NCI-H510A treated with DMSO at 0.1 percent for 48 hours (cell line): Measurements from ENCODE around the gene SLC46A1.
"Not testable (repeated sequence)": the region's sequence is repeated elsewhere in the genome, so short reads cannot be mapped to it uniquely, and the experiment has no call there.

Experiments
- DNase-seq: peaks from one replicate; lab custom pipeline; 2025; lab: John Stamatoyannopoulos, UW

SLC46A1 gene

DNA sequence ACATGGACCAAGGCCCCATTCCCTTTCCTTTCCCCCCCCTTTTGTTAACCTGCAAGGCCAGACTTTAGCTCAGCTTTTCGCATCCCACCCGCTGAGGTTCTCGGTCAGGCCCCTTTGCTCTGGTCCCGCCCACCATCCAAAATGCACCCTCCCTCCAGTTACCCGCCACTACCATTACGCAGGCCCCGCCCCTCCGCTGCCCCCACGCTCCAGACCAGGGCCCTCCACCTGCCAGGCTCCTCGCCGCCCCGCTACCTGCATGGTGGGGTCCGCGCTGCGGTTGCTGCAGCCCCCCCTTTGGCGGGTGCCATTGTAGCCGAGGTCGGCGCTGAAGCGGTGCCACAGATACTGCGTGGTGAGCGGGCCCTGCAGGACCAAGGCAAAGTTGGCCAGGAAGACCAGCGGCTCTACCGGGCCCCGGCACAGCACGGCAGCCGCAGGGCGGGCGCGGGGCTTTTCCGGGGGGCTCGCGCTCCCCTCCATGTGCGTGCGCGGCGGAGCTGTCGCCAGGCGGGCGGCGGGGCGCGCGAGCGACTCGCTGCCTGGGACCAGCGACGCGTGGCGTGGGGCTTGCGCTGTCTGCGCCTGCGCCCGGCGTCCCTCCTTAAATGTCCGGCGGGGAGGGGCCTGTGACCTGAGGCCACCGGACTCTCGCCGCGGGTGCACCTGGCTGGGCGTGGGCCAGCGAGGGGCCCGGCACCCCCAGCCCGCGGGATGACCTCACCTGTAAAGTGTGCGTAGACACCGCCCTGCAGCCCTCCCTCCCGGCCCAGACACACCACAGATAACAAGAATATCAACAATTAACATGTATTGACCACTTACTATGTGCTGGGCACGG is at the start of gene SLC46A1:
SLC46A1 (minus strand) TSS at position 581 of the 841 bp plus-strand sequence; CDS start at position 483, 98 bp downstream.
- DNase-seq: peak; percentile 62

DNA sequence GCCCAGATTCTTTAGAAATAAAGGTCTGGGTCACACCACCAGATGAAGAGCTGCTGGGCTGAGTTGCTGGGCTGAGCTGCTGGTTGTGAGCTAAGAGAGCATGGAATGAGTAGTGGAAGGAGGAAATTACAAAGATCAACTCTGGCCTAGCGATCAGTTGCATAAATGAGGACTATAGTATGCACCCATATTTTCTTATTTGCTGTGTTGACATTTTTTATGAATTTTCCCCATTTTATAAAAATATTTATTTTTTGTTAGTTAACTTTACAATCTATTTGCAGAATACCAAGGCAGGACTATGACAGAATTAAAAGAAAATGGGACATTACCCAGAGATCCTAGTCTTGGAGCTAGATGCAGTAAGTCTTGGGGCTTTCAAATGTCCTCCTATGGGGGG is 43.8 kb upstream of the SLC46A1 start:
- DNase-seq: no peak

DNA sequence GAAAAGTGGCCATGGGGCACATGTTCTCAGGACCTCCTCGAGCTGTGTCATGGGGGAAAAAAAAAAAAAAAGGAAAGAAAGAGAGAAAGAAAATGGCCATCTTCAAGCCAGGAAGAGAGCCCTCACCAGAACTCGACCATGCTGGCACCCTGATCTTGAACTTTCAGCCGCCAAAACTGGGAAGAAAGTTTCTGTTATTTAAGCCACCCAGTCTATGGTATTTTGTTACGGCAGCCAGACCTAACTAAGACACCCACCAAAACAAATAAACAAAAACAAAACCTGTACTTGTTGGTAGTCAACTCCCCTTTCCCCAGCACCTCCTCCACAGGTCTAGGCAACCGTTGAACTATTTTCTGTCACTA is 41.4 kb upstream of the SLC46A1 start:
- no peak for DNase-seq

DNA sequence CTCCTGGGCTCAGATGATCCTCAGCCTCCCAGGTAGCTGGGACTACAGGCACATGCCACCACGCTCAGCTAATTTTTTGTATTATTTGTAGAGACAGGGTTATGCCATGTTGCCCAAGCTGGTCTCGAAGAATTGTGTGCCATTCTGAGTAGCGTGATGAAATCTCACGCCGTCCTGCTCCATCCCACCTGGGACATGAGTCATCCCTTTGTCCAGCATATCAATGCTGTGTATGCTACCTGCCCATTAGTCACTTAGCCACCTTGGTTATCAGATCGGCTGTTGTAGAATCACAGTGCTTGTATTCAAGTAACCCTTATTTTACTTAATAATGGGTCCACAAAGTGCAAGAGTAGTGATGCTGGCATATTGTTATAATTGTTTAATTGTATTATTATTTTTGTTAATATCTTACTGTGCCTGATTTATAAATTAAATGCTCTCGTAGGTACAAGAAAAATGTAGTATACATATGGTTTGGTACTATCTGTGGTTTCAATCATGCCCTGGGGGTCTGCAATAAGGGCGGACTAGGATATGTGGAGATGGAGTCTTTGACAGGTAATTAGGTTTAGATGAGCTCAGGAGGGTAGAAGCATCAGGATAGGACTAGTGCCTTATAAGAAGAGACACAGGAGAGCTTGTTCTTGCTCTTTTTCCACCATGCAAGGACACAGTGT is 40.8 kb upstream of the SLC46A1 start:
- no peak for DNase-seq

DNA sequence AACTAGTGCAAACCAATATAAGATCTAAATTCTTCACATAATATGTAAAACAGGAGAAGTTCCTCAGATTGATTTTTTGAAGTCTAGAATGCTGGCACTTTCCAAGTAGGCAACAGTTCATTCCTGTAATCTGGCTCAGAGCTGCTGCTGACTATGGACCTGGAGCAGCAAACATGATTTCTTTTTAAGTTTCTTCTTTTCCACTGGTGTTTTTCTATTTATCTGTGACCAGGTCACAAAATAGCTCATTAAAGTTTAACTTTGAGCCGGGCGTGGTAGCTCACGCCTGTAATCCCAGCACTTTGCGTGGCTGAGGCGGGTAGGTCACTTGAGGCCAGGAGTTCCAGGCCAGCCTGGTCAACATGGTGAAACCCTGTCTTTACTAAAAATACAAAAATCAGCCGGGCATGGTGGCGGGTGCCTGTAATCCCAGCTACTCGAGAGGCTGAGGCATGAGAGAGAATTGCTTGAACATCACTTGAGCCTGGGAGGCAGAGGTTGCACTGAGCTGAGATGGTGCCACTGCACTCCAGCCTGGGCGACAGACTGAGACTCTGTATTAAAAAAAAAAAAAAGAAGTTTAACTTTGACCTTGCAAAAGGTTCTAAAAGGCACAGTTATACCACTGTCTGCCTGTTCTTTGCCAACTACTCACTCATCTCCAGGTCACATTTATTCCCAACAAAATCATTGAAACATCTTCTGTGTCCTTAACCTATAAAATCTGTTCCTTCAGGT is 38.1 kb upstream of the SLC46A1 start:
- DNase-seq: no peak

DNA sequence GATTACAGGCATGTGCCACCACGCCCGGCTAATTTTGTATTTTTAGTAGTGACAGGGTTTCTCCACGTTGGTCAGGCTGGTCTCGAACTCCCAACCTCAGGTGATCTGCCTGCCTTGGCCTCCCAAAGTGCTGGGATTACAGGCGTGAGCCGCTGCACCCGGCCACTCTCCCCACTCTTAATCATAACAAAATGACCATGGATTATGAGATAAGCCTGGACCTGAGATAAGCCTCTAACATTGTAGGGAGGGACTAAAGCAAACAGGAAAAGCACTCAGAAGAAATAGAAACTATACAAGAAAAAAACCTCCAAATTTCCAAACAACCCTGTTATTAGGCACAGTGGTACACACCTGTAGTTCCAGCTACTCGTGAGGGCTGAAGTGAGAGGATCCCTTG is 28.3 kb upstream of the SLC46A1 start:
- not testable (repeated sequence) for DNase-seq

DNA sequence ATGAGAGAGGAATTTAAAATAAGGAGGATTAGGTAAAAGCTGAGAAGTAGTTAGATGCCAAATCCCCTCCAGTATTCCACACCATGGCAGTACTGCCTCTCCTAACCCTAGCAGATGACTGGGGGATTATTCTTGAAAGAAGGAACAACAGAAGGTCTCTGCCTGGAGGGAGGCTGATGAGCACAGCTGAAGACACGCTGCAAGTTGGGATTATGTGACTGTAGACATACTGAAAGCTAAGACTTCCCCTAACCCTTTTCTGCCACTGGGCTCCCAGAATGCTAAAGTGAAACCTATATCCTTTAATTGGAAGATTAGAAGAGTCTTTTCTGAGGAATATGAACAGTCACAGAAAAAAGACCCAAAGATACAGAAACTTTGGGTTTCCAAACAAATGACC is 27.7 kb upstream of the SLC46A1 start:
- DNase-seq: no peak

DNA sequence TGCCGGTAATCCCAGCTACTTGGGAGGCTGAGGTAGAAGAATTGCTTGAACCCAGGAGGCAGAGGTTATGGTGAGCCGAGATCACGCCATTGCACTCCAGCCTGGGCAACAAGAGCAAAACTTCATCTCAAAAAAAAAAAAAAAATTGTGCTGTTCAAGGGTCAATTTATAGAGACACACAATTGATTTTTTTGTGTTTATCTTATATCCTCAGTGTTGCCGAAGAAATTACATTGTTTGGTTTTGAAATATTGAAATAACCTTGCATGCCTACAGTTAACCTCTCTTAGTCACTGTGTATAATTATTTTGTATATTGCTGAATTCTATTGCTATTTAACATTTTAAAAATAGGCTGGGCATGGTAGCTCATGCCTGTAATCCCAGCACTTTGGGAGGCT is 22.0 kb upstream of the SLC46A1 start:
- not testable (repeated sequence) for DNase-seq

DNA sequence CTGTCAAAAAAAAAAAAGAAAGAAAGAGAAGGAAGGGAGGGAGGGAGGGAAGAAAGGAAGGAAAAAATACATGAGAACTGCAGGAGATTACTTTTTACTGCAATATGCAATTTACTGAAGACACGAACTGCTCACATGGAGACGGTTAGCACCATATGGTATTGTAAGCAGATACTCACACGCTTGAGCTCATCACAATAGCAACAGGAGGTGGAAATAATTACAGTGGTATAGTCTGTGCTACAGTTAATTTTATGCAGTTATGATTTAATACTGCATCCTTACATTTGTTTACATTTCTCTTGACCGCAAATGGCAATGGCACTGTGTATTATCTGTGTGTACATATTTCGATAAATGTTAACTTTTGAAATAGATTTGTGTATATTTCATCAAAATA is 21.4 kb upstream of the SLC46A1 start:
- peak; percentile 3 for DNase-seq

DNA sequence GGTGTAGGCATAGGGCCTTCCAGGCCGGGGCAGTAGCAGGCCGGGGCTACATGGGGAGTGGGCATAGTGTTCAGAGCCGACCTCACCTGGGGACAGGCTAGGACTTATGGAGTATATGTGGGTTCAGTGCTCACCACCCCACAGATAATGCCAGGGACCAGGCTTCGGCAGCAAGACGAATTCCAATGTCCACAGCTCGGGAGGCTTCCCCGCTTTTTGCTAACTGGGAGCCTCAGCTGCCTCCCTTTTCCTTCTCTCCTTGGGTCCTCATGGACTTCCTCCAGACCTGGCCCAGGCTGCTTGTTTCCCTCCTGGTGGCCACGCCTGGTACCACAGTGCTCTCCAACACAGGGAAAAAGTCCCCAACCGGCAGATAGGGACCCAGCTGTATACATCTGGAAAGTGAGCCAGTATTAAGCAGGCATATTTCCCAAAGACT is 20.1 kb upstream of the SLC46A1 start:
- DNase-seq: no peak

DNA sequence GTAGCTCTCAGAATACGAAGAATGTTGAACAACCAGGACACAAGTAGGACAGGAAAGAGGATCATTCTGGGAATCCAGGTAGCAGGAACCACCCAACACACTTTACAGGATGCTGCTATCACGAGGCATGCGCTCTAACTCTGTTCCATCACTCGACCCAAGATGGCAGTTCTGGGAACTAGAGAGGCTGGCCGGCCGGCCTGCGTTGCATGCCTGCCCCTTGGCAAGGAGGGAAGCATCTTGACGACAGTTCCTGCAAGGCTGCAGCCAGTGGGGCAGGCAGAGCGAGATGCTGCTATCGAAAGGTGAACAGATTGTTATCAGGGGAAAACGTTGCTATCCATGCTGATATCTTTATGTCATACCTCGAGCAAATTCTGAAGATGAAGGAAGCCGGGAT is 19.2 kb upstream of the SLC46A1 start:
- DNase-seq: no peak

DNA sequence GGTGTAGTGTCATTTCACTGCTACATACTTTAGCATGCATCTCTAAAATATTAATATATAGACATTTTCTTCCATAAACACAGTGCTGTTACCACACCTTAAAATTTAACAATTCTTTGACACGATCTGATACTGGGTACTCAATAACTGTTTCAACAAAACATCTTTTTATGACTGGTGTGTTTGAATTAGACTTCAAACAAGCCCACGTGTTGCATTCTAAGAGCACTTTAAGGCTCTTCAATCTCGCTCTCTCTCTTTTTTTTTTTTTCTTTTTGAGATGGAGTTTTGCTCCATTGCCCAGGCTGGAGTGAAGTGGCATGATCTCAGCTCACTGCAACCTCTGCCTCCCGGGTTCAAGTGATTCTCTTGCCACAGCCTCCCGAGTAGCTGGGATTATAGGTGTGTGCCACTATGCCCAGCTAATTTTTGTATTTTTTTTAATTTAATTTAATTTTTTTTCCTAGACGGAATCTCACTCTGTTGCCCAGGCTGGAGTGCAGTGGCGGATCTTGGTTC is 15.8 kb upstream of the SLC46A1 start:
- DNase-seq: peak; percentile 80

DNA sequence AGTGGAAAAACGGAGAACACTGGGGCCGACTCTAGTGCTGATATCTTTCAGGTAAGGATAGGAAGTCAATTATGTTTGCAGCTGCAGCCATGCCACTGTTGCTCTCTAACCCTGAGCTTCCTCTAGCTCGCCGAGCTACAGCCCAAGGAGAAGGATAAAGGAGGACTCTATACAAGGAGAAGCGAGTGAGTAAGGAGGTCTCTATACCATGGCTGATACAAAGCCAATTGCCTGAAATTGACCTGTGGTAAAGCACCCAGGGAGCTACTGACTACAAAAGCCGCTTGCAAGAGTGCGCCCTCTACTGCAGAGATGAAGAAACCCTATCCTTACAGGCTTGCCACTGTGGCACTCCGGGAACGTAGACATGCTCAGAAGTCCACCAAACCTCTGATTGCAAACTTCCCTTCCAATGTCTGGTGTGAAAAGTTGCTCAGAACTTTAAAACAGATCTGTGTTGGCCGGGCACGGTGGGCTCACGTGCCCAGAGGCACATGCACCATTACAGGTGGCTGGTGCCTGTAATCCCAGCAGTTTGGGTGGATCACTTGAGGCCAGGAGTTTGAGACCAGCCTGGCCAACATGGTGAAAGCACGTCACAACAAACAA is 10.8 kb upstream of the SLC46A1 start:
- DNase-seq: peak; percentile 93

DNA sequence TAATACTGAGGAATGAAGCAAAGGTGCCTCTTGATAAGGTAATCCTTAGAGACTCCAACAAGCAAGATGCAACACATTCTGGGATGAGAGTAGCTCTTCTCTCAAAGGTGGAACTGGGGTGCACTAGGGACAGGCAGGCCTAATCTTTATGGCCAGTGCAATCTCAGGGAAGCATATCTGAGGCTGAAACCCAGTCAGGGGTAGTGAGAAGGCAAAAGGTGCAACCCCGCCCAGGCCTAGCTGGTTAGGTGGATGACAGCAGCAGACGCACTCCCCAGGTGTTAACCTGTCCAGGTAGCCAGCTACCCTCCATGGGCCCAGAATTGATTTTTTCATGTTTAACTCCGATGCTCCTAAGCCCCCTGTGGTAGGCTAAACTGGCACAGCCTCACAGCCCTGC is 9.9 kb upstream of the SLC46A1 start:
- no peak for DNase-seq

DNA sequence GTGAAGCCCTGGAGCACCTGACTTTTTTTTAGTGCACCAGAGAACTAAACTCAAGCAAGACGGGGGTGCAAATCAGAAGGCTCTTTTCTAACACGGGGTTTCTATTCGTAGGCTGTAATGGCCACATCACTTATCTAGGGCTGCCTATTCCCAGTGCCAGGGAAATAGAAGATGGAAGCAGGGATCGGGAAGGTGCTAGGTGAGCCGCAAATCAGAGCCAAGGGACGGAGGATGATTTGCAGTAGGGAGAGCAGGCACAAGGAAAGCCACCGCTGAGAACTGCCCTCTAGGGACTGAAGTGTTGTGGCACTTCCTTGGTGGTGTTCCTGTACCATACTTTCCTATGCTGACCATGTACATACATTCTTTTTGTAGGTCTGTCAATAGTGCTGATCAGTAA is 7.8 kb upstream of the SLC46A1 start:
- no peak for DNase-seq

DNA sequence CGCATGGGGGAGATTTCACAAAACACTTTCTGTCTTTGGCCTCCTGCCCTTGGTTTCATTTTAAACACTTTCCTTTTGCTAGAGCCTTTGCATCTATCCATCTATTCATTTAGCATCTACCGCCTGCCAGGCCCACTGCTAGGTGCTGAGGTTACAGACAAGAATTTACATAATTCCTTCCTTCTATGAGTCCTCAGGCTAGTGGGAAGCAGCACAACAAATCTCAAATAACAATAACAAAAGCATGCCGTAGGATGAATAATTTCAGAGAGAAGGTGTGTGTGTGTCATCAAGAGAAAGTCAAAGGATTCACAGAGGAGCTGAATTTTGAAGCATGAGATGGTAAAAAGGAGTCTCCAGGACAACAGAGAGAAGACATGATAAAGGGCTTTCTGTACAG is 6.1 kb upstream of the SLC46A1 start:
- no peak for DNase-seq

DNA sequence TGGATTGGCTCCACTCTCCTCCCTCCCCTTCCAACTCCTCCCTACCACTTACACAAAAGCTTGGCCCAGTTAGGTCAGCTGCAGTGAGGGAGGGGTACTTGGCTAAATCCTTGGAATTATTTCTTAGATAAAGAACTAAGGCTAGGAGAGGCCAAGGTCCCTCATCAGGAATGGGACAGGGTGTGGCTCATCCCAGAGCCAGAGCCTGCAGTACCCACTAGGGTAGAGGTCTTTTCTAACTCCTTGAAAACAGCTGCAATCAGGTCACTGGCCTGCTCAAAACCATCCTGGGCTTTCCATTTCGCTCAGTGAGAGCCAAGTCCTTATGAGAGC is 1.9 kb upstream of the SLC46A1 start:
- no peak for DNase-seq

DNA sequence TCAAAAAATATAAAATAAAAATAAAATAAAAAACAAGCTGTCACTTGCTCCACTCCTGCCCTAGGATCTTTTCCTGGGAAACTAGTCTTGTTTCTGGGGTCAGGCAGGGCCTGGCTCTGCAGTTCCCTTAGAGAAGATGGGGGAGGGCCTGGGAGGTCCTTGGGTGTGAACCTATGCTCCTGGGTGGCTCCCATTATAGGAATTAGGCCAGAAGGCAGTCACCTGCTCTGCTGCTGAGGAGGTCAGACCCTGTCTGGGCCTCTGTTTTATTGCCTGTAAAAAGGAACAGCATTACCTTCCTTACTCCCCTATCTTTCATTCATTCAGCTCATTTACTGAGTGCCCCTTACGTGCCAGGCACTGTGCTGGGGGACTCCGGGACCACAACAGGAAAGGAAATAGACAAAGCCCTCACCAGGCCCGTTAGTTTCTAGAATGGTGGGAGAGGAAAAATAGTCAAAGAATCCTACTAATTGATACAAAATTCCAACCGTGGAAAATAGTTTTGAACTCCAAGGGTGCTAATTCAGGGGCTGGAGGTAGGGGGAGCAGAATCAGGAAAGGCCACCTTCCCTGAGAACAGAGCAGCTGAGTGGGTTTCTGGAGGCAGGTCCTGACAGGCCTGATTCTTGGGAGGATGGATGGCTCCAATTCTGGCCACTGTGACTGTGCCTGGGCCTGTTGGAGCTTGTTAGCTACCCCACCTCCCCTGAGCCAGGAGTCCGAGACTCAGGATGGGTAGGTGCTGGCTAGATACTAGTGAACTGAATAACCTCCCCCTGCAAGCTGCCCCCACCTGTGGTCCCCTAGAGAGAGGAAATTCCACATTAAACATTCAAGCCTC is 1.3 kb upstream of the SLC46A1 start:
- peak; percentile 51 for DNase-seq

DNA sequence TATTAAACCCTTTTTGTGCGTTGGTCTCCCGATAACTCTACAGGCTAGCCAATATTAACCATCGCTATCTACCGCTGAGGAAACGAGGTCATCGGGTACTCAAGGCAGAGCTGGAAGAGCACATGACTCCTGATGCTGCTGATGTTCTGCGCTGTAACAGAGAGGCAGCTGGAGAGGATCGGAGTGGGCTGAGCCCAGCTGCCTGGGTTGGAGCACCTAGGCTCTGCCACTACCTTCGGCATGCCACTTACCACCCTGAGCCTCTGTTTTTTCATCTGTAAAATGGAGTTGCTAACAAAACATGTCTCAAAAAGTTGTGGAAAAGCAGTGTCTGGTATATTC is 432 bp upstream of the SLC46A1 start:
- DNase-seq: no peak

DNA sequence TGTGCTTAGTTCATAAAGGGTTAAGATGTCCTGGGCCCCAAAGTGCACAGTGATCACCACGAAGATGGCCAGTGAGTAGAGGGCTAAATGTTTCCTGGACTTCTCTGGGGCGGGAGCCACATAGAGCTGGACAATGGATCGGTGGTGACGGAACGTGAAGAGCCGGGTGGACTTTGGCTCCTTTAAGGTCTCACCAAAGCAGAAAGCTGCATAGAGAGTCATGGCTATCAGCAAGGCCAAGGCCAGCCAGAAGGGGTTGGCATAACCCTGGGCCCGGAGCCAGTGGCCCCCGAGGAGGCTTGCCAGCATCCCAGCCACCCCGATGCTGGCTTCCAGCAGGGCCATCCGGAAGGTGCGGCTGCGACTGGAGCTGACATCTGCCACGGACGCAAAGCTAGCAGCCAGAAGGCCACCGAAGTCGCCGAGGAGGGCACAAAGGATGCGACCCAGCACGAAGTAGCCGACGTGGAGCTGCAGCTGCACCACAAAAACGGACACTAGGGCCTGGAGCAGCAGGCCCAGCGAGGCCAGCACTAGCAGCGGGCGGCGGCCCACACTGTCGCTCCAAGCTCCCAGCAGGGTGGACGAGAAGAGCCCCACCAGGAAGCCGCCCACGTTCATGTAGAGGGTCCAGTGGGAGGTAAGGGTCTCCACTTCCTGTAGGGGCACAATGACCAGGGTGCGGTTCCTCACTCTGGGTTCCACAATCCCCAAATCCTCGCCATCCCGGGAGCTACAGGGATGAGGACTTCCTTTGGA is 1.0 kb downstream of the SLC46A1 start:
- no peak for DNase-seq

DNA sequence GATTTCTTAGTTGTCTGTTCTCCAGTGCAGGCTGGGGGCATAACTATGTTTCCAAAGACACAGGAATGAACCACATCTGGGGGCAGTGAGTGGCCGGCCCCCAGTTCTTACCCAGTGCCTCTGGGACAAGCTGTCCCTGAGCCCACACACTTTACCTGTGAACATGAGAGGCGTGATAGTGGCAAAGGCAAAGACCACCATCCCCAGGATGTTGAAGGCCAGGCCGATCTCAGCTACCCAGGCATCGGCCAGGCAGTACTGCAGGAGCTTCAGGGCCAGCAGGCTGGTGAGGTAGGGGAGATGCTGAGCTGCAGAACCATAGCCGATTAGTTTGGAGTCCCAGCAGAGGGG is 1.6 kb downstream of the SLC46A1 start:
- DNase-seq: no peak
